ENCODE measurements around the gene SGIP1.

SGIP1 gene

GRCh38 chr1:66533804-66534740 lies at the start of gene SGIP1:
Gene SGIP1 (plus strand): TSS chr1:66534153. CDS start chr1:66534359, 206 bp downstream.
- DNase-seq, result peak; percentile 42

GRCh38 chr1:66489151-66489550 lies 44.8 kb upstream of the SGIP1 start:
- DNase-seq, result no peak

- no peak for DNase-seq
Observed at GRCh38 chr1:66489972-66490601, 43.9 kb upstream of the SGIP1 start.

- DNase-seq, result no peak
Observed at GRCh38 chr1:66490816-66491215, 43.1 kb upstream of the SGIP1 start.

- no peak for DNase-seq
Observed at GRCh38 chr1:66492424-66492823, 41.5 kb upstream of the SGIP1 start.

GRCh38 chr1:66493731-66494130 lies 40.2 kb upstream of the SGIP1 start:
- DNase-seq, result no peak

- DNase-seq, result no peak
Observed at GRCh38 chr1:66494482-66494881, 39.5 kb upstream of the SGIP1 start.

GRCh38 chr1:66495495-66495894 lies 38.5 kb upstream of the SGIP1 start:
- DNase-seq, result no peak

- no peak for DNase-seq
Observed at GRCh38 chr1:66497910-66498309, 36.0 kb upstream of the SGIP1 start.

- DNase-seq, result no peak
Observed at GRCh38 chr1:66500301-66500700, 33.7 kb upstream of the SGIP1 start.

- DNase-seq, result no peak
Observed at GRCh38 chr1:66502086-66502485, 31.9 kb upstream of the SGIP1 start.

- peak; percentile 65 for DNase-seq
Observed at GRCh38 chr1:66503841-66504470, 30.0 kb upstream of the SGIP1 start.

- no peak for DNase-seq
Observed at GRCh38 chr1:66505671-66506392, 28.1 kb upstream of the SGIP1 start.

GRCh38 chr1:66506393-66506687 lies 27.6 kb upstream of the SGIP1 start:
- no peak for DNase-seq

GRCh38 chr1:66506991-66507390 lies 27.0 kb upstream of the SGIP1 start:
- DNase-seq, result no peak

- no peak for DNase-seq
Observed at GRCh38 chr1:66510407-66510806, 23.5 kb upstream of the SGIP1 start.

GRCh38 chr1:66511118-66511517 lies 22.8 kb upstream of the SGIP1 start:
- DNase-seq, result no peak

GRCh38 chr1:66517959-66518358 lies 16.0 kb upstream of the SGIP1 start:
- no peak for DNase-seq

- no peak for DNase-seq
Observed at GRCh38 chr1:66518654-66519053, 15.3 kb upstream of the SGIP1 start.

GRCh38 chr1:66519992-66520391 lies 14.0 kb upstream of the SGIP1 start:
- peak; percentile 57 for DNase-seq

- DNase-seq, result no peak
Observed at GRCh38 chr1:66520655-66521054, 13.3 kb upstream of the SGIP1 start.

- DNase-seq, result no peak
Observed at GRCh38 chr1:66521721-66522365, 12.1 kb upstream of the SGIP1 start.

- no peak for DNase-seq
Observed at GRCh38 chr1:66523562-66523961, 10.4 kb upstream of the SGIP1 start.
